ENCODE measurements around the gene RBM20. TPM values are rescaled to one million over a fixed set of nuclear protein-coding genes. Genes with fewer than 3 reads are reported as not detected.

The RBM20 gene
- total and polyA plus RNA-seq, 2 of the 13 experiments (the other 11 are each of a cell fraction or from before 2014, with no cell fraction given): 0.02 to 0.22 TPM

GRCh38 chr10:110871298-110872084 is 227.4 kb downstream of the RBM20 start, which contains the start of gene PDCD4 (continued):
- TF ChIP-seq PRDM15 (CRISPR knock-in tag; IDR thresholded peaks at IDR 0.05): no peak; the same call in 1 of the 2 replicates
- peak; percentile 56; the same call in 1 of the 2 replicates for TF ChIP-seq ZNF768 (CRISPR knock-in tag; IDR thresholded peaks at IDR 0.05)
- TF ChIP-seq ZFP36 (IDR thresholded peaks at IDR 0.05; ENCODE audit: borderline replicate concordance, low read depth, low read length, partially characterized antibody): no peak
- no peak for TF ChIP-seq RBM22 (optimal IDR thresholded peaks at IDR 0.05; ENCODE audit: low read length)
- no peak for TF ChIP-seq ZNF225 (CRISPR knock-in tag; IDR thresholded peaks at IDR 0.05)
- TF ChIP-seq POGK (CRISPR knock-in tag; conservative IDR thresholded peaks at IDR 0.05): peak; percentile 16; the same call in 1 of the 2 replicates
- no peak for TF ChIP-seq ARNT2 (CRISPR knock-in tag; IDR thresholded peaks at IDR 0.05; ENCODE audit: low read depth)
- TF ChIP-seq REST (IDR thresholded peaks at IDR 0.05; ENCODE audit: borderline replicate concordance in 1 of 2, low read depth in 1 of 2, low read length in 2 of 2): no peak
- no peak for TF ChIP-seq SUZ12 (IDR thresholded peaks at IDR 0.05; ENCODE audit: low read depth, low read length)
- TF ChIP-seq ZNF496 (CRISPR knock-in tag; IDR thresholded peaks at IDR 0.05; ENCODE audit: insufficient replicate concordance): no peak
- no peak for TF ChIP-seq CENPT (CRISPR knock-in tag; IDR thresholded peaks at IDR 0.05; ENCODE audit: low read depth)
- no peak; the same call in none of the 2 replicates for TF ChIP-seq THAP11 (CRISPR knock-in tag; IDR thresholded peaks at IDR 0.05)
- peak; percentile 97 for TF ChIP-seq RFXANK (CRISPR knock-in tag; IDR thresholded peaks at IDR 0.05)
- no peak for TF ChIP-seq ZNF180 (CRISPR knock-in tag; IDR thresholded peaks at IDR 0.05; ENCODE audit: borderline replicate concordance, low read depth)
- TF ChIP-seq ZNF230 (CRISPR knock-in tag; IDR thresholded peaks at IDR 0.05): no peak; the same call in none of the 2 replicates
- no peak for TF ChIP-seq ZNF749 (CRISPR knock-in tag; IDR thresholded peaks at IDR 0.05; ENCODE audit: borderline replicate concordance)
- no peak for TF ChIP-seq EED (CRISPR knock-in tag; IDR thresholded peaks at IDR 0.05)
- 0 out of 2 replicates have a peak, but pooled peaks have one; percentile 20 for TF ChIP-seq ZNF362 (CRISPR knock-in tag; IDR thresholded peaks at IDR 0.05; ENCODE audit: borderline replicate concordance)
- no peak for TF ChIP-seq NFE2L2 (IDR thresholded peaks at IDR 0.05; ENCODE audit: low read length)
